NCI-H1048 (cell line): ENCODE measurements around the gene NPRL2.

Experiments
- DNase-seq: peaks from one replicate; lab custom pipeline; 2025; lab: John Stamatoyannopoulos, UW

The NPRL2 gene

GRCh38 chr3:50350527-50351322 is at the start of gene NPRL2, which contains the start of gene CYB561D2:
Gene NPRL2, minus strand, starts transcription at chr3:50350775. Its CDS starts 123 bp downstream, at chr3:50350652.
Gene CYB561D2, plus strand, starts transcription at chr3:50350862. Its CDS starts 572 bp downstream, at chr3:50351434.
- peak; percentile 85 for DNase-seq

DNA sequence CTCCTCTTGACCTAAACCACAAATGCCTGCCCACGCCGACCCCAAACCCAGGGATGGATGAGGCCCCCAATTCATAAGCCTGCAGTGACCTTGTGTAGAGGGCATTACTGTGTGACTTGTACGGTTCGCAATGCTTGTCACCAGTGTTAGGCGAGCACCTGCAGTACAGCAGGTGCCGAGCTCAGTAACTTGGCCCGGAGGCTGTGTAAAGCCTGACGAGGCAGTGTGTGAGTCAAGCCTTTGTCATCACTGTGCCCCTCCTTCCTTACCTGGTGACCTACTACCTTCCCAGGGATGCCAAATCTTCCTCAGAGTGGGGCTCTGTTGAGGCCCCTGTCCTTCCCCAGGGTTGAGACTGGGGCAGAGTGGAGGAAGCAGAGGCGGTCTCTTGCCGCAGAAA is 45.9 kb upstream of the NPRL2 start:
- DNase-seq = no peak

DNA sequence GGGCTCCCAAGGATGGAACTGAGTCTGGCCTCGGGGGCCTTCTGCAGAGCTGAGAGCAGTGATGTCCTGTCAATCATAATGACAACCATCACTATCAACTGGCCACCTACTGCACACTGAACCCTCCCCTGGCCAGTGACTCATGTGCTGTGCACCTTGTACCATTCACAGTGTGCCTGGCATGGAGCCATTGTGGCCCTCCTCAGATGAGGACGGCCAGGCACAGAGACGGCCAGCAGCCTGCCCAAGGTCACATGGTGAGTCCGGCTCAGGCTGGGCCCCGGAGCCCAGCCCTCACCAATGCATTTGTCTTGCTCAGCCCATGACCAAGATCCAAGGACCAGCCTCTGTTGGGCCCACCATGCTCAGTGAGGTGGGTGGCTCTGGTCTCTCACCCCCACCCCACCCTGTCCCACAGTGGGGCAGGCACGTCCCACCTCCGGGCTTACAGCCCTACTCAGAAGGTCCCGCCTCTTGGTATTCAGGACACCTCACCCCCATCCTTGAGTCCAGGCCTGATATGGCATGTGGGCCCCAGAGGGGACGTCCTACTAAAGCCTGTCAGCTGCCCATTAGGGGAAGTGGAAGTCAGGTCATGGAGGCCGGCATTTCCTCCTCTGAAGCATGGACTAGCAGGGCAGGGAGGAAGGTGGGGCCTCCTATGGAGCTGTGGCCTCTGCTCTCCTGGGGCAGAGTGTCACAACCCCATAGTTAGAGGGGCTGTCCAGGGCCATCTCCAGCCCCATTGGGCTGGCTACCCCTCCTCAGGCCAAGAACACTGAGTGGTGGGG is 44.7 kb upstream of the NPRL2 start:
- no peak for DNase-seq

- no peak for DNase-seq
These were observed 42.5 kb upstream of the NPRL2 start for GRCh38 chr3:50393061-50393460.

DNA sequence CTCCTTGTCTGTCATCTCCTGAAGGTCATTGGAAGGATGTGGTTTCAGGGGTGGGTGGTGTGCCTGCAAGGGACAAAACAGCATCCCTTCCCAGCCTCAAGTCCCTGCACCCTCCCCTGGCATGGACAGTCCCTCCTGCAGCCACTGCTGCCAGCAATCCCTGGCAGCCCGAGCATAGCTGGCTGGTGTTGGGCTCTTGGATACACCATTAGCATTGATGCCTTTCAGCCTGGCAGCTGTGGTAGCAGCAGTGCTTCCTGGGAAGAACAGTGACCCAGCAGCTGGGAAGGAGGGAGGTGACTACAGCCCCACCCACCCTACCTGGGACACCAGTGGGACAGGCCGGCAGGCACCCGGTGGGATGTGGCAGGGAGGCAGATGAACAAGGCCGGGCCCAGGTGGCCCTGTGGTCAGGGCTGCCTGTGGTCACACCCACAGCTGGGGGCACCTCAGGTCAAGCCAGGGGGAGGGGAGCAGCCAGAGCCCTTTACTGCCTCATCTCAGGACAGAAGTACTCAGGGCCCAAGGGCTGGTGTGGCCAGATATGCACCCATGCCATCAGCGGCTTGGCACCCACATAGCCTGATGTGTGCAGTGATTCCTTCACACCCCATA is 41.6 kb upstream of the NPRL2 start:
- DNase-seq = no peak

DNA sequence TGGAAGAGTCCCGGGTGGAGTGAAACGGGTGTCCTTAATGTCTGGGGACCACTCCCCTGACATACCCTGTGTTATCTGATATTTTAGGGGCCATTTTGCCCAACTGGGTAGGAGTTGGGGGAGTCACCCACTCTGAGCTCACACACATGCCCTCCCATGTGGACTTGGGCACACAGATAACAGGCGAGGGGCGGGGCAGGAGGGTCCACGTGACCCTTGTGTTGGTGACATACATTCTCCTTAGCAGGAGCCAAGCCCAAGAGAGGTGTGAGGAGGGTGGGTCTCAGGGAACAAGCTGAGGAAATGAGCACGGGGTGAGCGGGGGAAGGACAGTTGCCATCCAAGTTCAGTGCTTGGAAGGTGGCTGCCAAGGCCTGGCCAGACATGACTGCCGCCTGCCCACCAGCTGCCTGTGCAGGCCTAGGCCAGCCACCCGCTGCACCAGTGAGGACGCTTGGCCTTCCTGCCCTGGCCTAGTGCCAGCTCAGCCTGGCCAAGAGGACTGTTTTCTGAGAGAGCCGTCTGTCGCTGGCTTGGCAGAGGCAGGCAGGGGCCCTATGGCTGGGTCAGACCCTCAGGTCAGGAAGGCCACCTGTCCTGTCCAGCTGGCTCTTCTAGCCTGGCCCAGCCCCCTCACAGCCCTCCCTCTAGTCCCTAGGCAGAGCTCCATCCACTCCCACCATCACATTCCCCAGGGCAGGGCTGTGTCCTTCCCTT is 40.1 kb upstream of the NPRL2 start:
- DNase-seq = no peak

DNA sequence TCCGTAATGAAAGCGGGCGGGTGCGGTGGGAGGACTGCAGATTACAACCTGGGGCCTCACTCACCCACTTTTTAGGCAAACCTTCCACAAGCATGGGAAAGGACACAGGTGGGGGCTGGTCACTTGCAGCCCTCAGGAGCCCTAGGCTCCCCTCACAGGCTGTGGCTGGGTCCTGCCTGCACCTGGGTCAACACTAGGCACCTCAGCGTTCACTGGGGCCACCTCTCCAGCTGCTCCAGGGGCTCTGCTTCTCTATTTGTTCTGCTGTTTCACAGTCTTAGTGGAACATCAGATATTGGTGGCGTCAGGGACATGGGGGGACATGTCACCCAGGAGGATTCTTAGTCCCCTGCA is 38.8 kb upstream of the NPRL2 start:
- DNase-seq = no peak

DNA sequence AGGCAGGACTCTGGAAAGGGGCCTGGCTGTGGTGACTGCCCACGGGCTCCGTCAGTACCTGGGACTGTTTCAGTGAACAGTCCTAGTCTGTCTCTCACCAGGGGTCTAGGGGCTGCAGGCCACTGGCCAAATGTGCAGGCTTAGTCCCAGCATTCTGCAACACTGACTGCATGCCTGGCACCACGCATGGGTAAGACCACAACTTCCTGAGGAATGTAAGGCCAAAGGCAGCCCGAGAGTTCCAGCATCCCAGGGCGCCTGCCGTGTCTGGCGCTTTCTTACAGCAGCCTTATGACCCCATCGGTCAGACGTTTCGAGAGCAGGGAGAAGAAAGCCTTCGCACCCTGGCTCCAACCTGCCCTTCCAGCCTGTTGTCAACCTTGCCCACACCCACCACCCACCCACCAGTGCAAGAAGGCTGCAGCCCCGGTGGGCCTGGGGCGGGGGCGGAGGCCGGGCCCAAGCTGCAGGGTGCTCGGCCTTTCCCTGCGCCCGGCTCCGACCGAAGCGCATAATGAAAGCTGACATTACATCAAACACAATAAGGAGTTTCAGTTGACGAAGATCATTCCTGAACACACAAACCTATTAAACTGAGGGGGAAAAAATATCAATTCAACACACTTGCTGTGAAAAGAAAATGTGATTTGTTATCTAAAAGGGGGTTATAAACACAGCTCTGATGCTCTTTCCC is 38.3 kb upstream of the NPRL2 start:
- DNase-seq = no peak

DNA sequence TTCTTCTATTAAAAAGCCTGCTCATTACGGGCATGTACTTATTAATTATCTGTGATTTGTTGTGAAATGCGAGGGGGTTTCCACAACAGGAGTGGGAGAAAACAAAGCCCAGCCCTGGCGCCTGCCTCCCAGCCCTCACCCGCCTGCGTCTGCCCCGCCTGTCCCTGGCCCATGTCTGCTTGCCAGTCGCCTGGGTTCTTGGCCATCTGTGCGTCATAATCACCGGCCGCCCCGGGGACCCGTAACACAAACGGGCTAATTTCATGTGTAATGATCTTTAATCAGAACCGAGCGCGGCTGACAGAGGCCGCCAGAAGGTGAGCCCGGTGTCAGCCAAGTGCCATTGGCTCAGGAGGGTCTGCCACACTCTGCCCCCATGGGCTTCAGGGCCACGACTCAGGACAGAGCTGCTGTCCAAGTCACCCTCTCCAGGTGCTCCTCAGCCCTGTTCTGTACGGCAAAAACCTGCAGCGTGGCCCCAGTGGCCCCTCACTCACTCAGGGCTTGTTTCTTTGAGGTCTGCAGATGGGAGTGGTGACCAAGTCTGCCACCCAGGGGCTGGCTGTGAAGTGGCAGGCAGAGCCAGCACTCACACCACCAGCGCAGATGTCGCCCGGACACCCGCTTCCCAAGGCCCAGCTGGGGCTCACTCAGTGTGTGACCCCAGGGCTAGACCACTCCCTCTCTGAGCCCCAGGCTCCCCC is 37.6 kb upstream of the NPRL2 start:
- DNase-seq = no peak

DNA sequence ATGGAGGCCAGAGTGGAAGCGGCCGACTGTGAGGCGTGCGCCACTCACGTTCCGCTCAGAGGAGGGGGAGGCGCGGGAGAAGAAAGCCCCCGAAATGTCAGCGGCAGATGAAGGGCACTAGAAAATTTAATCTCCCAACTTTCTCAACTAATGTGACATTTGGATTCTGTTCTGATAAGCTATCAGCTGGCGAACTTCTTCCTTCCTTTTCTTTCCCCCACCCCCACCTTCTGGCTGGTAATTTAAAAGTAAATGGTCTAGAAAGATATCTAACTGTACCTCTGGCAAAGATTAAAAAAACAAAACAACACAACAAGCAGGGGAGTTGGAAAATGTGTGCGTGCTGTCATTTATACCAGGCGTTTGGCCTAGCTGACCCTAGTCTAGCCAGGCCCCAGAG is 35.2 kb upstream of the NPRL2 start:
- DNase-seq = no peak

- no peak for DNase-seq
These were observed 33.2 kb upstream of the NPRL2 start for GRCh38 chr3:50383750-50384149.

DNA sequence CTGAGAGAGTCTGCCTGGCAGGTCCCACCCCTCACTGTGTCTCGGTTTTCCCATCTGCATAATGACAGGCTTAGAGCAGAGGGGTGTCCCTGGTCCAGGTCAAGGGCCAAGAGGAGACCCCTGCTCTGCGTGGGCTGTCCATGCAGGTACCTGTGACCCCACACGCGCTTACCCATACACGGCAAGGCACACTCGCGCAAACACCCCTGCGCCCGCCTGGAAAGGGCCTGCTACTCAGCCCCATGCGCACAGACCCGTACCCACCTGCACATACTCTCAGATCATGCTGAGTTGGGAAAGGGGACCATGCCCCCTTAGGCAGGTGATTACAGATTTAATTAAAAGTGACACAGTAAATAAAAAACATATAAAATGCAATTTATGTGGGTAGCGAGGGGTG is 32.1 kb upstream of the NPRL2 start:
- no peak for DNase-seq

GRCh38 chr3:50381383-50381782 is 30.8 kb upstream of the NPRL2 start:
- DNase-seq = no peak

GRCh38 chr3:50380405-50381085 is 30.0 kb upstream of the NPRL2 start:
- DNase-seq = no peak

- DNase-seq = no peak
These were observed 28.2 kb upstream of the NPRL2 start for GRCh38 chr3:50378757-50379156.

DNA sequence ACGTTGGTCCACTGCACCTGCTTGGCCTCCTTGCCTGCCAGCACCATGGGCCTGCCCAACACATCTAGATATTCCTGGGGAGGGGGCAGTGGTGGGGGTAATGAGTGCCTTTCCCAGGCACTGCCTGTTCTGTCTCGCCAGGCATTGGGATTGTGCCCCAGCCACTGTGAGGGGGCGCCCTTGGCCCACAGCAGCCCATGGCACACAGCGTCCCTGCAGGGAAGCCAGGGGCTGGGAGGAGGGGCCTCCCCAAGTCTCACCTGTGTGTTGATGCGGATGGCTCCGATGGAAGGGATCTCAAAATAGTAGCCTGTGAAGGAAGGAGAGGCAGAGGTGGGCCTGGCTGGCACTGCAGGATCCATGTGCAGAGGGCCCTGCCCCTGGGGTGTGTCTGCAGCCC is 27.4 kb upstream of the NPRL2 start:
- no peak for DNase-seq

DNA sequence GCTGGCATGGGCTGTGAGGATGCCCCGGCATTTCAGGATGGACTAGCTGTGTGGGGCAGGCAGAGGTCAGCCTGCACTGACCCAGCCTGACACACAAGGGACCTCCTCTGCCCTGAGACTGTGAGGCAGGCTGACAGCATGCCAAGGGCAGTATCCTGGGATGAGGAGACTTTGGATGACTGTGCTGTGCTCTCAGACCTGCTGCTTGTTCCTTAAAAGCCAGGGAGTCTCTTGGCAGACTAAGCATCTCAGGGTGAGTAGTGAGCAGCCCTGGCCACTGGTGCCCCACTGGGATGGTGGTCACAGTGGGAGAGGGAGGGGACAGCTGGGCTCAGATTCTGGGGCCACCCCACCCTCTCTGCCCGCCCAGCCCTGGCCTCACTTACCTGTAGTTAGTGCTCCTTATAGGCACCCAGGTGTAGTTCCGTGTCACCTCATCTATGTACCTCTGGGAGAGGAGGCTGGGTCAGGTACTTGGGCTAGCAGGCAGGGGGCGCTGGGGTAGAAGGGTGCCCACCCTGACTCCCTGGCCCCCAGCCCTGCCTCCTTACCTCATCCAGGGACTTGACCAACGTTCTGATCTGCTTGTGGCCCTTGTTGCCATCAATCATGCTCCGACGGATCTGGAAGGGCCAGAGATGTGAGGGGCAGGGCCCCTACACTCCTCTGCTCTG is 24.8 kb upstream of the NPRL2 start:
- DNase-seq = no peak

DNA sequence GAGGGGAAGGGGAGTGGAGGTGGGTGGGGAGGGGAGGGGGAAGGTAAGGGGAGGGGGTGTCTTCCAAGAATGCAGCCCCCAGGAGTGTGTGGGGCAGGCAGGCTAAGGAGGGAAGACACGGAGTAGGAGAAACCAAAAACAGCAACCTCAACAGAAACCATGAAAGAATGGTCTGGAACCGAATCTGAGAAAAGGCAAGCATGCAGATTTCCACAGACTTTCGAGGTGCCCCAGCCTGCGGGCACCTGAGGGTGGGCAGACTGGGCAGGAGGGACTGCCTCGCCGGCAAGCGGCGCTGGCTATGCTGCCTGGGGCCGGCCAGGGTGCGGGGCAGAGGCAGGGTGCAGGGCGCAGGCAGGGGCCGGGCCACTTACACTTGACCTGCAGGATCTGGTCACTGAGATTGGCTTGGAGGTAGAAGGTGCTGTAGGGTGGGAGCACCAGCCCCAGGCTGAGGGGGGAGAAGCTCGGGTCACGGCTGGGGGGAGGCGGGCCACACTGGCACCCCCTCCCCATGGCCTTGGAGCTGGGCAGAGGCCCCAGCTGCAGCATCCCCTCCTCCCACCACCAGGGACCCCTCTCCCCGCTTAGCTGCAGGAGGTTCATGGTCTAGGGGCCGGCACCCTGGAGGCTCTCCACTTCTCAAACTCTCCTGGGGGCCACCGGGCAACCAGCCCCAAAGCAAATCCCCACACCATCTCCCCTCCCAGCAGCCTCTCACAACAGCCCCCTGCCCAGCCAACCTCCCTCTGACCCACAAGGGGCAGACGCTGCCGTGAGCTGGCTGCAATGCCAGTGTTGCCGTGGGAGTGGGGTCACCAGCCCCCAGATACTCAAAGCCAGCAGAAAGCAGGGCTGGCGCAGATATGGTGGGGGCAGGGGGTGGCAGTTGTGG is 24.0 kb upstream of the NPRL2 start:
- DNase-seq = no peak
